Smooth muscle cell (in vitro differentiated cells): ENCODE data around the gene MLLT3. TPM values are rescaled to one million over a fixed set of nuclear protein-coding genes. Genes with fewer than 3 reads are reported as not detected.

Experiments
- DNase-seq: peaks from one replicate; lab custom pipeline; 2025; ENCODE audit not compliant: unreplicated experiment; lab: John Stamatoyannopoulos, UW
- H2AFZ ChIP-seq: fragments of 200-600 bp; sonication (generic); 2 replicates; pipeline ENCODE4 v1.6.0; 2016; ENCODE audit warnings: antibody characterized with exemption, low read depth, mild to moderate bottlenecking
- H3F3A ChIP-seq: fragments of 200-600 bp; sonication (generic); 2 replicates; pipeline ENCODE4 v1.6.0; 2017; ENCODE audit warnings: antibody characterized with exemption, low read depth
- H3K27ac ChIP-seq: fragments of 200-600 bp; sonication (generic); 2 replicates; pipeline ENCODE4 v1.5.1; 2016; ENCODE audit warnings: low read depth, mild to moderate bottlenecking
- H3K27me3 ChIP-seq: fragments of 200-600 bp; sonication (generic); 2 replicates; pipeline ENCODE4 v1.6.1; 2016; ENCODE audit warnings: low read depth, mild to moderate bottlenecking
- H3K36me3 ChIP-seq: fragments of 200-600 bp; sonication (generic); 2 replicates; pipeline ENCODE4 v1.5.1; 2016; ENCODE audit warnings: low read depth
- H3K4me1 ChIP-seq: fragments of 200-600 bp; sonication (generic); 2 replicates; pipeline ENCODE4 v1.5.1; 2016; ENCODE audit warnings: low read depth
- H3K4me2 ChIP-seq: fragments of 200-600 bp; sonication (generic); 2 replicates; pipeline ENCODE4 v1.6.0; 2016; ENCODE audit warnings: mild to moderate bottlenecking
- H3K4me3 ChIP-seq: fragments of 200-600 bp; sonication (generic); 2 replicates; pipeline ENCODE4 v1.5.1; 2016; ENCODE audit warnings: mild to moderate bottlenecking
- H3K79me2 ChIP-seq: fragments of 200-600 bp; sonication (generic); 2 replicates; pipeline ENCODE4 v1.6.0; 2016; ENCODE audit warnings: low read depth, mild to moderate bottlenecking
- H3K9ac ChIP-seq: fragments of 200-600 bp; sonication (generic); 2 replicates; pipeline ENCODE4 v1.6.0; 2016; ENCODE audit warnings: low read depth
- H3K9me3 ChIP-seq: fragments of 200-600 bp; sonication (generic); replicated peaks from 2 replicates; pipeline ENCODE4 v1.5.1; 2016; ENCODE audit warnings: low read depth
- H4K20me1 ChIP-seq: fragments of 200-600 bp; sonication (generic); 2 replicates; pipeline ENCODE4 v1.6.0; 2016; ENCODE audit warnings: low read depth
- CTCF ChIP-seq: fragments of 200-600 bp; sonication (generic); IDR thresholded peaks from 2 replicates; pipeline ENCODE4 v1.5.1; 2017; ENCODE audit warnings: borderline replicate concordance, mild to moderate bottlenecking, antibody characterized with exemption; ENCODE audit not compliant: insufficient read depth, poor library complexity, severe bottlenecking
- WGBS: methylation state at CpG from one replicate; pipeline ENCODE4 v1.1.7; 2016; ENCODE audit warnings: low lambda C conversion rate; 5-methylcytosine and 5-hydroxymethylcytosine counted together
- polyA plus RNA-seq: library from polyadenylated mRNA; unstranded; fragments of >200 nt; fragmentation: Nextera tagmentation; extraction: Ambion mirVana; gene quantifications from 2 replicates; pipeline ENCODE4 v1.2.1, GENCODE V29; 2016
- total RNA-seq: library from RNA; depleted of rRNA; stranded (reverse); fragments of >200 nt; gene quantifications from 2 replicates; pipeline ENCODE4 v1.2.3, GENCODE V29; 2014

The MLLT3 gene
- total and polyA plus RNA-seq, 2 experiments from 2014 or later = 21.9 to 29.9 TPM

GRCh38 chr9:20402273-20402875, 219.9 kb downstream of the MLLT3 start:
- Histone ChIP-seq H3K9me3 (no peaks in the 10 kb centered on the region), H3K9ac (no peak overlapping the region), H3F3A (no peaks in the 10 kb centered on the region), H2AFZ (no peak overlapping the region), H3K27me3 (no peaks in the 10 kb centered on the region), H3K4me3 (no peak overlapping the region), H3K36me3 (no peaks in the 10 kb centered on the region), H4K20me1 (no peaks in the 10 kb centered on the region), H3K79me2 (peaks cover 36% of the 10 kb centered on the region), H3K27ac (no peak overlapping the region), H3K4me2 (no peak overlapping the region), H3K4me1 (peaks cover 8% of the 10 kb centered on the region)
- TF ChIP-seq CTCF = no peak
- no peak for DNase-seq
- WGBS = 83% methylated on average over 4 of the region's 4 CpGs

GRCh38 chr9:20398536-20399338, 223.6 kb downstream of the MLLT3 start:
- H4K20me1 ChIP-seq = peaks cover 7% of the 10 kb centered on the region
- H2AFZ ChIP-seq = no peak overlapping the region
- no peaks in the 10 kb centered on the region for H3K27me3 ChIP-seq
- no peak overlapping the region for H3K9ac ChIP-seq
- no peak overlapping the region for H3K4me2 ChIP-seq
- no peaks in the 10 kb centered on the region for H3F3A ChIP-seq
- 80% methylated on average over 8 of the region's 8 CpGs for WGBS
- H3K36me3 ChIP-seq = no peaks in the 10 kb centered on the region
- no peak for DNase-seq
- H3K4me1 ChIP-seq = peaks cover 17% of the 10 kb centered on the region
- no peak overlapping the region for H3K27ac ChIP-seq
- TF ChIP-seq CTCF = no peak
- H3K4me3 ChIP-seq = no peak overlapping the region
- H3K79me2 ChIP-seq = peaks cover 44% of the 10 kb centered on the region
- no peaks in the 10 kb centered on the region for H3K9me3 ChIP-seq

DNA sequence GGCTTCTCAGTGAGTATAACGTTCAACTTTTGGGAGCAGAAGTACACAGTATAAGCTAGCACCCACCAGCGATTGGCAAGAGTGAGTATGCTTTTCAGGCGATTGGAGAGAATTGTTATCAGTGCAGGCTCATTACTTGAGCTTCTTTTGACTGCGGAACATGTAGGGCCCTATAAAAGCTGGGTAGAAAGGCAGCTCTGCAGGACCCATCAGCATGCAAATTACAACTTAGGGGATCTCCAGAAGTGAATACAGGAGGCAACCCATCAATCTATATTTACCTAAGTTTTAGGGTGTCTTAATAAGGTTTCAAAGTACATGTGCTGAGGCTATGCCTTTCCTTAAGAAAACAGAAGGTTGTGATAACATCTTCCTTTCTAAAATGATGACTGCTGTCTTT, 225.0 kb downstream of the MLLT3 start:
- no peak for TF ChIP-seq CTCF
- Histone ChIP-seq H3K4me1 (peaks cover 17% of the 10 kb centered on the region), H4K20me1 (peaks cover 13% of the 10 kb centered on the region), H3K27me3 (no peaks in the 10 kb centered on the region), H3K9me3 (no peaks in the 10 kb centered on the region), H3K4me3 (no peak overlapping the region), H3K27ac (no peak overlapping the region), H3K4me2 (no peak overlapping the region), H3K36me3 (no peaks in the 10 kb centered on the region), H2AFZ (no peak overlapping the region), H3K79me2 (peaks cover 53% of the 10 kb centered on the region), H3K9ac (no peak overlapping the region), H3F3A (no peaks in the 10 kb centered on the region)
- DNase-seq = no peak
- 35% methylated on average over 4 of the region's 4 CpGs for WGBS
